ENCODE data around the gene PON1.

- no peak for TF ChIP-seq EZH2 (IDR thresholded peaks at IDR 0.05; ENCODE audit: borderline replicate concordance, low read depth, low read length, severe bottlenecking)
- no peak for TF ChIP-seq CTCF (IDR thresholded peaks at IDR 0.05; ENCODE audit: borderline replicate concordance, extremely low read depth, low read length, poor library complexity, severe bottlenecking)
These were observed 48.2 kb downstream of the PON1 start for GRCh38 chr7:95276114-95276513.

Data from DND-41 (cell line).